Activated CD8-positive, alpha-beta memory T cell treated with anti-CD3 and anti-CD28 coated beads, Interleukin-2, amount 50 U/mL, for 1 hour (primary cell): ENCODE results near the gene C3orf49.

Experiments used
- DNase-seq: peaks from one replicate; pipeline ENCODE4 v3.0.0-alpha.2; 2020; ENCODE audit errors: extremely low read depth

Gene C3orf49

GRCh38 chr3:63851287-63851686 is 32.2 kb downstream of the C3orf49 start:
- no peak for DNase-seq

GRCh38 chr3:63853106-63853505 is 34.0 kb downstream of the C3orf49 start:
- DNase-seq, result no peak

GRCh38 chr3:63855333-63855940 is 36.3 kb downstream of the C3orf49 start:
- no peak for DNase-seq

- no peak for DNase-seq
Measured at GRCh38 chr3:63857311-63857710, 38.2 kb downstream of the C3orf49 start.

GRCh38 chr3:63860776-63861175 is 41.7 kb downstream of the C3orf49 start:
- no peak for DNase-seq

GRCh38 chr3:63861306-63861705 is 42.2 kb downstream of the C3orf49 start:
- DNase-seq, result no peak

- no peak for DNase-seq
Measured at GRCh38 chr3:63862804-63863149, 43.7 kb downstream of the C3orf49 start.

- no peak for DNase-seq
Measured at GRCh38 chr3:63863150-63864007, 44.3 kb downstream of the C3orf49 start, which contains the start of the genes ATXN7 and THOC7. TSS of gene ATXN7 (plus strand) at chr3:63863867. CDS start at chr3:63912599, 48,732 bp downstream. TSS of gene THOC7 (minus strand) at chr3:63863805. CDS start at chr3:63863790, 15 bp downstream.

- DNase-seq, result no peak
Measured at GRCh38 chr3:63864008-63864964, 45.2 kb downstream of the C3orf49 start.

- DNase-seq, result no peak
Measured at GRCh38 chr3:63864965-63865327, 45.8 kb downstream of the C3orf49 start.

- DNase-seq, result no peak
Measured at GRCh38 chr3:63867225-63867624, 48.1 kb downstream of the C3orf49 start.

GRCh38 chr3:63869940-63870614 is 51.0 kb downstream of the C3orf49 start:
- DNase-seq, result no peak

- no peak for DNase-seq
Measured at GRCh38 chr3:63870615-63871005, 51.5 kb downstream of the C3orf49 start.

GRCh38 chr3:63872135-63872924 is 53.2 kb downstream of the C3orf49 start:
- no peak for DNase-seq

GRCh38 chr3:63874769-63875168 is 55.7 kb downstream of the C3orf49 start:
- no peak for DNase-seq

GRCh38 chr3:63875510-63875909 is 56.4 kb downstream of the C3orf49 start:
- DNase-seq, result no peak

GRCh38 chr3:63876260-63876659 is 57.2 kb downstream of the C3orf49 start:
- DNase-seq, result no peak

GRCh38 chr3:63877737-63878393 is 58.8 kb downstream of the C3orf49 start:
- no peak for DNase-seq

GRCh38 chr3:63878394-63879060 is 59.4 kb downstream of the C3orf49 start:
- DNase-seq, result no peak

- no peak for DNase-seq
Measured at GRCh38 chr3:63880653-63881052, 61.6 kb downstream of the C3orf49 start.
